B cell (primary cell): ENCODE data around the gene PRSS48. TPM values are rescaled to one million over a fixed set of nuclear protein-coding genes. Genes with fewer than 3 reads are reported as not detected.

ENCODE experiments used
- ATAC-seq: fragments of 200-7000 bp; cut with Tn5 transposase; one replicate; pipeline ENCODE4 v1.10.0; 2021; ENCODE audit warnings: low read depth, mild to moderate bottlenecking, moderate number of reproducible peaks, moderate library complexity
- CTCF ChIA-PET: fragments of 350-600 bp; sonication (Branson Sonifier 250); formaldehyde crosslinking; loops from one replicate; lab custom pipeline; 2021; ENCODE audit warnings: antibody characterized with exemption, inconsistent platforms; lab: Charles Lee
- POLR2A ChIA-PET: fragments of 350-600 bp; sonication (Branson Sonifier 250); formaldehyde crosslinking; loops from one replicate; lab custom pipeline; 2021; ENCODE audit warnings: antibody characterized with exemption; lab: Charles Lee
- DNase-seq: peaks from one replicate; pipeline ENCODE4 v3.0.0; 2013
- H2AFZ ChIP-seq: 2 replicates; pipeline ENCODE4 v1.6.1; 2012; ENCODE audit warnings: mild to moderate bottlenecking, low read depth, low read length; ENCODE audit not compliant: insufficient read depth, poor library complexity, severe bottlenecking
- H3K27ac ChIP-seq, 2 donors: 1 replicate in 1 of 2; 2 replicates in 1 of 2; pipeline ENCODE4 v1.5.1; 2012 to 2013; ENCODE audit warnings: low read length in 2 of 2, mild to moderate bottlenecking in 2 of 2, moderate library complexity in 1 of 2
- H3K27me3 ChIP-seq, 4 experiments: fragments of 200-600 bp in 1 of 4; sonication (generic) in 1 of 4; replicated peaks in 1 of 4; 1 replicate in 2 of 4; 2 replicates in 2 of 4; pipeline versions ENCODE4 v1.6.1 to v1.7.0; 2013 to 2016; ENCODE audit warnings: low read length in 3 of 4, mild to moderate bottlenecking in 2 of 4, mixed read lengths in 1 of 4, moderate library complexity in 1 of 4; ENCODE audit not compliant: insufficient read depth in 4 of 4, control insufficient read depth in 3 of 4; ENCODE audit errors: control extremely low read depth in 1 of 4
- H3K36me3 ChIP-seq, 2 experiments: replicated peaks in 1 of 2; 1 replicate in 1 of 2; 2 replicates in 1 of 2; pipeline versions ENCODE4 v1.6.1 to v1.7.1; 2013; ENCODE audit warnings: low read length in 1 of 2; ENCODE audit not compliant: insufficient read depth in 2 of 2, control insufficient read depth in 1 of 2; ENCODE audit errors: control extremely low read depth in 1 of 2, extremely low read depth in 1 of 2
- H3K4me1 ChIP-seq, 2 donors: fragments of 200-600 bp in 1 of 2; sonication (generic) in 1 of 2; 1 replicate in 1 of 2; 2 replicates in 1 of 2; pipeline versions ENCODE4 v1.5.1 to v1.6.1; 2013 to 2017; ENCODE audit warnings: low read length in 2 of 2; ENCODE audit not compliant: control insufficient read depth in 2 of 2, insufficient read depth in 2 of 2
- H3K4me2 ChIP-seq: replicated peaks from 2 replicates; pipeline ENCODE3; 2012; ENCODE audit warnings: mild to moderate bottlenecking, low read depth, low read length; ENCODE audit not compliant: poor library complexity, severe bottlenecking
- H3K4me3 ChIP-seq, 5 experiments: fragments of 200-600 bp in 1 of 5; sonication (generic) in 1 of 5; 1 replicate in 3 of 5; 2 replicates in 2 of 5; pipeline versions ENCODE4 v1.5.1 to v1.7.0; 2011 to 2016; ENCODE audit warnings: low read length in 4 of 5, mild to moderate bottlenecking in 4 of 5, low read depth in 2 of 5, control low read depth in 1 of 5, moderate library complexity in 1 of 5; ENCODE audit not compliant: insufficient read depth in 1 of 5; ENCODE audit errors: control extremely low read depth in 1 of 5, extremely low read depth in 1 of 5
- H3K79me2 ChIP-seq: fragments of 200-600 bp; sonication (generic); one replicate; pipeline ENCODE4 v1.6.0; 2016; ENCODE audit warnings: low read length; ENCODE audit not compliant: control insufficient read depth, insufficient read depth
- H3K9ac ChIP-seq: fragments of 200-600 bp; sonication (generic); 2 replicates; pipeline ENCODE4 v1.6.1; 2017; ENCODE audit warnings: mild to moderate bottlenecking, low read length, moderate library complexity
- H3K9me3 ChIP-seq, 3 donors: one replicate each; pipeline versions ENCODE4 v1.6.1 to v1.7.1; 2013; ENCODE audit warnings: low read length in 2 of 3; ENCODE audit not compliant: control insufficient read depth in 2 of 3, insufficient read depth in 1 of 3; ENCODE audit errors: control extremely low read depth in 1 of 3
- H4K20me1 ChIP-seq: 2 replicates; pipeline ENCODE4 v1.6.0; 2012; ENCODE audit warnings: mild to moderate bottlenecking, low read length; ENCODE audit not compliant: insufficient read depth, control insufficient read depth, poor library complexity, severe bottlenecking
- H3K27ac Mint-ChIP-seq: one replicate; pipeline ENCODE4 v1.8.0; 2021; ENCODE audit warnings: mixed read lengths
- H3K27me3 Mint-ChIP-seq: one replicate; pipeline ENCODE4 v1.8.0; 2021; ENCODE audit warnings: mixed read lengths
- H3K4me1 Mint-ChIP-seq: one replicate; pipeline ENCODE4 v1.8.0; 2021; ENCODE audit warnings: mixed read lengths
- H3K4me3 Mint-ChIP-seq: one replicate; pipeline ENCODE4 v1.8.0; 2021; ENCODE audit warnings: mixed read lengths
- H3K9me3 Mint-ChIP-seq: one replicate; pipeline ENCODE4 v1.8.0; 2022; ENCODE audit warnings: mixed read lengths; ENCODE audit not compliant: insufficient read depth
- EZH2 ChIP-seq: IDR thresholded peaks from 2 replicates; pipeline ENCODE4 v1.6.1; 2012; ENCODE audit warnings: borderline replicate concordance, low read depth, mild to moderate bottlenecking, moderate library complexity, low read length; ENCODE audit not compliant: insufficient read depth, poor library complexity, severe bottlenecking
- WGBS: methylation state at CpG from one replicate; pipeline ENCODE4 v1.1.5; 2013; ENCODE audit warnings: missing lambda C conversion rate; ENCODE audit not compliant: insufficient coverage; 5-methylcytosine and 5-hydroxymethylcytosine counted together
- intact Hi-C: fragments of 100-400 bp; cut with micrococcal nuclease; formaldehyde crosslinking; loops from one replicate; pipeline ENCODE4 v1.10.0; 2022
- polyA plus RNA-seq: library from polyadenylated mRNA; depleted of rRNA; stranded (reverse); fragments of >200 nt; gene quantifications from 2 replicates; pipeline ENCODE4 v1.2.3, GENCODE V29; 2012
- total RNA-seq, 2 donors: library from RNA; stranded (reverse); fragments of 120-200 nt in 1 of 2; gene quantifications; 1 replicate in 1 of 2; 2 replicates in 1 of 2; pipeline versions ENCODE4 v1.2.3 to v1.2.4, GENCODE V29; 2013 to 2022
- TF ChIP-seq, protein P1 (sequence below): fragments of 200-600 bp; IDR thresholded peaks from one replicate; pipeline ENCODE4 v1.8.0; 2022; ENCODE audit warnings: antibody characterized with exemption, mild to moderate bottlenecking

Gene PRSS48
- total and polyA plus RNA-seq, 2 donors (not counting 1 experiment from before 2014, with no cell fraction given): not detected

DNA sequence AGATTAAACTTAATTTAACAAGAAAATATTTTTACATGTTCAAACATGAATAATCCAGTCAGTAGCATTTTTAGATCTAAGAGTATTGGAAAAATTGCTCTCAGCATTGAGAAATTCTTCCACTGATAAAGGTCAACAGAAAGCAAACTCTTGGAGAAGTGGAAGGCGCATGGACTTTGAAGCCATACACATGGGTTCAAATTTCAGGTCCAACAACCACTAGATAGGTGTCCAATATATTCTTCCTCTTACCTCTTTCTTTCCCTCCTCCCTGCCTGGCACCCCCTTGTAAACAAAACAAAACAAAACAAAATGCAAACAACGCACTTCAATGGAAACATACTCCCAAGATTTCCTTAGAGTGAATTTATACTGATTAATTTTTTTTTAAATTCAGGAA is 28.4 kb upstream of the PRSS48 start:
- H3K27ac Mint-ChIP-seq: no peak overlapping the region

DNA sequence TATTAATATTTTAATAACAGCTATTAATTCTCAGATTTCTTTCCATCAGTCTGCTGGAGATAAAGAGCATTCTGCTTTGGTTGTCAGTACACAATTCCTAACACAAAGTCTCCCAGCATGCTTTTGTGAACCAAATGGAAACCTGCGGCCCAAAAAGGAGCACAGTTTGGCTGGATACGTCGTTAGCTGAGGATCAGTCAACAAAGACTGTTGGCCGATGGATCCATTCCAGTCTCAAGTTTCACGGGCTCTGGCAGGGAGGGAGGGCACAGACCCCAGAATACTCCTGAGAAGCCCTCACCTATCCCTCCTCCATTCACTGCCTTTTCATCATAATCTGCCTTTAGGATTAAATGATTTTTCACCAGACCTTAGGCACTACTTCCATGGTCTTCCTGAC is 26.3 kb upstream of the PRSS48 start:
- intact Hi-C loops: loop anchor here (1.0 kb wide), 1 partner anchor 38 kb away; no protein-coding TSS in a partner anchor
- Histone ChIP-seq H3K79me2 (no peaks in the 10 kb centered on the region), H4K20me1 (no peaks in the 10 kb centered on the region), H3K9me3 (peaks cover 0 to 1% (median 0%) of the 10 kb centered on the region in 3 donors), H3K4me1 (no peaks in the 10 kb centered on the region), H3K27ac (no peak overlapping the region), H3K9ac (no peak overlapping the region), H3K27me3 (no peaks in the 10 kb centered on the region), H3K4me3 (no peak overlapping the region), H2AFZ (no peak overlapping the region), H3K36me3 (no peaks in the 10 kb centered on the region), H3K4me2 (no peak overlapping the region)
- TF ChIP-seq, protein P1, sequence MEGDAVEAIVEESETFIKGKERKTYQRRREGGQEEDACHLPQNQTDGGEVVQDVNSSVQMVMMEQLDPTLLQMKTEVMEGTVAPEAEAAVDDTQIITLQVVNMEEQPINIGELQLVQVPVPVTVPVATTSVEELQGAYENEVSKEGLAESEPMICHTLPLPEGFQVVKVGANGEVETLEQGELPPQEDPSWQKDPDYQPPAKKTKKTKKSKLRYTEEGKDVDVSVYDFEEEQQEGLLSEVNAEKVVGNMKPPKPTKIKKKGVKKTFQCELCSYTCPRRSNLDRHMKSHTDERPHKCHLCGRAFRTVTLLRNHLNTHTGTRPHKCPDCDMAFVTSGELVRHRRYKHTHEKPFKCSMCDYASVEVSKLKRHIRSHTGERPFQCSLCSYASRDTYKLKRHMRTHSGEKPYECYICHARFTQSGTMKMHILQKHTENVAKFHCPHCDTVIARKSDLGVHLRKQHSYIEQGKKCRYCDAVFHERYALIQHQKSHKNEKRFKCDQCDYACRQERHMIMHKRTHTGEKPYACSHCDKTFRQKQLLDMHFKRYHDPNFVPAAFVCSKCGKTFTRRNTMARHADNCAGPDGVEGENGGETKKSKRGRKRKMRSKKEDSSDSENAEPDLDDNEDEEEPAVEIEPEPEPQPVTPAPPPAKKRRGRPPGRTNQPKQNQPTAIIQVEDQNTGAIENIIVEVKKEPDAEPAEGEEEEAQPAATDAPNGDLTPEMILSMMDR: no peak
- no peak for TF ChIP-seq EZH2
- Mint-ChIP-seq H3K27ac (no peak overlapping the region), H3K27me3 (no peaks in the 10 kb centered on the region), H3K9me3 (no peaks in the 10 kb centered on the region), H3K4me1 (no peaks in the 10 kb centered on the region), H3K4me3 (no peak overlapping the region)
- DNase-seq: no peak
- no peak for ATAC-seq
- WGBS: 97% methylated on average over 5 of the region's 5 CpGs
- CTCF ChIA-PET: no interaction called here
- POLR2A ChIA-PET: no interaction called here

More for the DNA sequence above, 28.4 kb upstream of the PRSS48 start:
- Histone ChIP-seq H3K79me2 (no peaks in the 10 kb centered on the region), H4K20me1 (no peaks in the 10 kb centered on the region), H3K9ac (no peak overlapping the region), H3K4me1 (no peaks in the 10 kb centered on the region), H3K36me3 (no peaks in the 10 kb centered on the region), H3K4me3 (no peak overlapping the region), H3K27ac (no peak overlapping the region), H3K9me3 (no peaks in the 10 kb centered on the region), H3K27me3 (no peaks in the 10 kb centered on the region), H2AFZ (no peak overlapping the region), H3K4me2 (no peak overlapping the region)
- WGBS: 100% methylated on average over 1 of the region's 2 CpGs
- H3K4me3 Mint-ChIP-seq: no peak overlapping the region
- DNase-seq (no peak), ATAC-seq (no peak)
- intact Hi-C loops: no loop called here
- ChIA-PET POLR2A (no interaction called here), CTCF (no interaction called here)
- H3K27me3 Mint-ChIP-seq: no peaks in the 10 kb centered on the region
- H3K4me1 Mint-ChIP-seq: no peaks in the 10 kb centered on the region
- TF ChIP-seq, protein P1: no peak
- no peak for TF ChIP-seq EZH2
- H3K9me3 Mint-ChIP-seq: no peaks in the 10 kb centered on the region
